Lower leg skin (tissue), 3 donors: ENCODE results near the gene MPL.

Experiments used
- CTCF ChIP-seq, 3 donors: fragments of 450-650 bp; IDR thresholded peaks; one replicate each; pipeline ENCODE4 v1.5.1; 2016; ENCODE audit warnings: antibody characterized with exemption in 3 of 3, mild to moderate bottlenecking in 3 of 3, moderate library complexity in 2 of 3
- POLR2A ChIP-seq, 2 donors: fragments of 450-650 bp; IDR thresholded peaks; one replicate each; pipeline ENCODE4 v1.6.1; 2016 to 2017; ENCODE audit warnings: antibody characterized with exemption in 2 of 2, mild to moderate bottlenecking in 1 of 2, moderate library complexity in 1 of 2

GRCh38 chr1:43322506-43322905, 15.1 kb upstream of the MPL start:
- TF ChIP-seq CTCF (IDR thresholded peaks at IDR 0.05) (no peak), POLR2A (IDR thresholded peaks at IDR 0.05) (no peak)
